HEK293 (cell line): Measurements from ENCODE around the gene TCEAL7.

Experiments used
- GLIS2 ChIP-seq: fragments of 450-650 bp; formaldehyde crosslinking; IDR thresholded peaks from 2 replicates; pipeline ENCODE4 v1.5.1; 2016; ENCODE audit warnings: missing biosample characterization, missing genetic modification characterization
- TRIM28 ChIP-seq: IDR thresholded peaks from 2 replicates; pipeline ENCODE4 v1.6.1; 2011; ENCODE audit warnings: low read length, control low read depth, borderline replicate concordance
- ZNF266 ChIP-seq: fragments of 450-650 bp; formaldehyde crosslinking; IDR thresholded peaks from 2 replicates; pipeline ENCODE4 v1.5.1; 2016; ENCODE audit warnings: missing biosample characterization, missing genetic modification characterization, low read depth
- ZNF354C ChIP-seq: fragments of 450-650 bp; formaldehyde crosslinking; IDR thresholded peaks from 2 replicates; pipeline ENCODE4 v1.5.1; 2016; ENCODE audit warnings: missing biosample characterization, missing genetic modification characterization, low read depth, borderline replicate concordance
- ZNF837 ChIP-seq: fragments of 450-650 bp; formaldehyde crosslinking; IDR thresholded peaks from 2 replicates; pipeline ENCODE4 v1.5.1; 2016; ENCODE audit warnings: missing biosample characterization, missing genetic modification characterization
- TF ChIP-seq, protein P1 (sequence below): fragments of 450-650 bp; formaldehyde crosslinking; IDR thresholded peaks from 2 replicates; pipeline ENCODE4 v1.5.1; 2016; ENCODE audit warnings: missing biosample characterization, missing genetic modification characterization, low read depth
- TF ChIP-seq, protein P2 (sequence below): fragments of 450-650 bp; formaldehyde crosslinking; IDR thresholded peaks from 2 replicates; pipeline ENCODE4 v1.5.1; 2016; ENCODE audit warnings: missing biosample characterization, missing genetic modification characterization
- TF ChIP-seq, protein P3 (sequence below): fragments of 450-650 bp; formaldehyde crosslinking; IDR thresholded peaks from 2 replicates; pipeline ENCODE4 v1.5.1; 2016; ENCODE audit warnings: missing biosample characterization, missing genetic modification characterization

DNA sequence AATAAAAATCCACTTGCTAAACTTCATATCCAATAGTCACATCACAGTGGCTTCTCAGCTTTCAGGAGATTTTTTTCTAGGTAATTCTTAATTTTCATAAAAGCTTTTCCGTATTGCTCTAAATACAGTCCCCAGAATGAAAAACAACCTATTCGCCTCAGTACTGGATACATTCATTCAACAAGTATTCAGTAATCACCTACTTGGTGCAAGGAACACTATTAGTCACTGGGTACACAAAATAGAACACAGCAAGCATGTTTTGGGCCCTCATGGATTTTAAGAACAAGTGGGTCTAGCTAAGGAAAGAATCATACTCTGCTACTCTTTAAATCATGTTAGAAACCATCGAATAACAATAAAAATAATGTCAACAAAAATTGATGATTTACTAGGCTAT, 43.5 kb downstream of the TCEAL7 start:
- TF ChIP-seq ZNF266 (tag by site-specific recombination) (no peak), ZNF837 (no peak), GLIS2 (no peak), TRIM28 (no peak), ZNF354C (tag by site-specific recombination) (no peak)
- TF ChIP-seq, protein P1, sequence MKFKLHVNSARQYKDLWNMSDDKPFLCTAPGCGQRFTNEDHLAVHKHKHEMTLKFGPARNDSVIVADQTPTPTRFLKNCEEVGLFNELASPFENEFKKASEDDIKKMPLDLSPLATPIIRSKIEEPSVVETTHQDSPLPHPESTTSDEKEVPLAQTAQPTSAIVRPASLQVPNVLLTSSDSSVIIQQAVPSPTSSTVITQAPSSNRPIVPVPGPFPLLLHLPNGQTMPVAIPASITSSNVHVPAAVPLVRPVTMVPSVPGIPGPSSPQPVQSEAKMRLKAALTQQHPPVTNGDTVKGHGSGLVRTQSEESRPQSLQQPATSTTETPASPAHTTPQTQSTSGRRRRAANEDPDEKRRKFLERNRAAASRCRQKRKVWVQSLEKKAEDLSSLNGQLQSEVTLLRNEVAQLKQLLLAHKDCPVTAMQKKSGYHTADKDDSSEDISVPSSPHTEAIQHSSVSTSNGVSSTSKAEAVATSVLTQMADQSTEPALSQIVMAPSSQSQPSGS (tag by site-specific recombination): no peak
- TF ChIP-seq, protein P2, sequence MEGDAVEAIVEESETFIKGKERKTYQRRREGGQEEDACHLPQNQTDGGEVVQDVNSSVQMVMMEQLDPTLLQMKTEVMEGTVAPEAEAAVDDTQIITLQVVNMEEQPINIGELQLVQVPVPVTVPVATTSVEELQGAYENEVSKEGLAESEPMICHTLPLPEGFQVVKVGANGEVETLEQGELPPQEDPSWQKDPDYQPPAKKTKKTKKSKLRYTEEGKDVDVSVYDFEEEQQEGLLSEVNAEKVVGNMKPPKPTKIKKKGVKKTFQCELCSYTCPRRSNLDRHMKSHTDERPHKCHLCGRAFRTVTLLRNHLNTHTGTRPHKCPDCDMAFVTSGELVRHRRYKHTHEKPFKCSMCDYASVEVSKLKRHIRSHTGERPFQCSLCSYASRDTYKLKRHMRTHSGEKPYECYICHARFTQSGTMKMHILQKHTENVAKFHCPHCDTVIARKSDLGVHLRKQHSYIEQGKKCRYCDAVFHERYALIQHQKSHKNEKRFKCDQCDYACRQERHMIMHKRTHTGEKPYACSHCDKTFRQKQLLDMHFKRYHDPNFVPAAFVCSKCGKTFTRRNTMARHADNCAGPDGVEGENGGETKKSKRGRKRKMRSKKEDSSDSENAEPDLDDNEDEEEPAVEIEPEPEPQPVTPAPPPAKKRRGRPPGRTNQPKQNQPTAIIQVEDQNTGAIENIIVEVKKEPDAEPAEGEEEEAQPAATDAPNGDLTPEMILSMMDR (tag by site-specific recombination): no peak
- TF ChIP-seq, protein P3, sequence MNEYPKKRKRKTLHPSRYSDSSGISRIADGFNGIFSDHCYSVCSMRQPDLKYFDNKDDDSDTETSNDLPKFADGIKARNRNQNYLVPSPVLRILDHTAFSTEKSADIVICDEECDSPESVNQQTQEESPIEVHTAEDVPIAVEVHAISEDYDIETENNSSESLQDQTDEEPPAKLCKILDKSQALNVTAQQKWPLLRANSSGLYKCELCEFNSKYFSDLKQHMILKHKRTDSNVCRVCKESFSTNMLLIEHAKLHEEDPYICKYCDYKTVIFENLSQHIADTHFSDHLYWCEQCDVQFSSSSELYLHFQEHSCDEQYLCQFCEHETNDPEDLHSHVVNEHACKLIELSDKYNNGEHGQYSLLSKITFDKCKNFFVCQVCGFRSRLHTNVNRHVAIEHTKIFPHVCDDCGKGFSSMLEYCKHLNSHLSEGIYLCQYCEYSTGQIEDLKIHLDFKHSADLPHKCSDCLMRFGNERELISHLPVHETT (tag by site-specific recombination): no peak
